Dedifferentiated amniotic fluid mesenchymal stem cell (primary cell): ENCODE measurements around the gene SEC14L6.
"Not testable (repeated sequence)": the region's sequence is repeated elsewhere in the genome, so short reads cannot be mapped to it uniquely, and the experiment has no call there.

Experiments
- DNase-seq: peaks from one replicate; pipeline ENCODE4 v3.0.0-alpha.2; 2016; ENCODE audit errors: extremely low spot score

The SEC14L6 gene

DNA sequence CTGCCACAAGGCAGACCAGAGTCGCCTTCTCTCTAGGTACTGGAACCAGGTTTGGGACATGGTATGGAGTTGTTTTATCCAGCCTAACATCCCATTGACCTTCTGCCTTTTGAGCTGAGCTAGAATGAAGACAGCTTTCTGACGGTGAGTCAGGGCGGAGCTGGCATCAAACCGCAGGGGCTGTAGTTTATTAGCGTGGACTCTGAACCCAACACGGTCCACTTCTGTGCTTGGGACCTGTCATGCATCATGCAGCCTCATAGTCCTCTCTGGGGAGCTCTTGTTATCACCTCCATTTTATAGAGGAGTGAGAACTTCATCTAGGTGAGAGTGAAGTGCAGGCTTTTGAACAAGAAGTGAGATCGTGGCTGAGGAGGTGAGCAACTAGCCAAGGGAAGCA lies 19.6 kb upstream of the SEC14L6 start:
- no peak for DNase-seq

DNA sequence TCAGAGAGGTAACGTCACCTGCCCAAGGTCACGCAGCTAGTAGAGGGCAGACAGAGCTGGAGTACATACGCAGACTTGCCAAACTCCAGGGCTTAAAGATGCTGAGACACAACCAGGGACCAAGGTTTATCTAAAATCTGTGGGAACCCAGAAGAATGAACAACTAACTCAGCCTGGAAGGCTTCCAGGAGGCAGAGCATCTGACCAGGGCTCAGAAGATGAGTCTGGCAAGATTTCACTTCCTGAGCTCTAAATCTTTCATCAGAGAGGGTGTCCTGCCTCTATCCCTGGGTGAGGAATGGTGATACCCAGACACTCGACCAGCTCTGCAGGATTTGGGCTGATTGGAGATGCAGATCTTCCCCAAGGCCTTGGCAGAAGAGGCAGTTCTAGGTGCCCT lies 18.8 kb upstream of the SEC14L6 start:
- no peak for DNase-seq

DNA sequence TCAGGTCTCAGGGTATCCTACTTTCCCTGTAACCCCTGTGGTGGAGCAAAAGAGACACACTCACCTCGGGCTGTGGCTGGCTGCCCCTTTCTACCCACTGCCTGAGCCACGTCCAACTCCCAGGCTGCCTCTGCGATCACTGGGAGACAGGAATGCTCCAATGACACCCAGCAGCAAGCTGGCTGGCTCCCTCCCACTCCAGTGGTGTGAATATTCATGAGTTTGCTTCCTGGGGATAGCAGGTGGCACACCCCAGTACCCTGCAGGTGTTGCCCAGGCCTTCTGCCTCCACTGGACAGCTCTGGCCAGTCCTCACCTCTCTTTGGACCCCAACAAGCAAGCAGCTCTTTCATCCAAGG lies 18.2 kb upstream of the SEC14L6 start:
- DNase-seq, result no peak

DNA sequence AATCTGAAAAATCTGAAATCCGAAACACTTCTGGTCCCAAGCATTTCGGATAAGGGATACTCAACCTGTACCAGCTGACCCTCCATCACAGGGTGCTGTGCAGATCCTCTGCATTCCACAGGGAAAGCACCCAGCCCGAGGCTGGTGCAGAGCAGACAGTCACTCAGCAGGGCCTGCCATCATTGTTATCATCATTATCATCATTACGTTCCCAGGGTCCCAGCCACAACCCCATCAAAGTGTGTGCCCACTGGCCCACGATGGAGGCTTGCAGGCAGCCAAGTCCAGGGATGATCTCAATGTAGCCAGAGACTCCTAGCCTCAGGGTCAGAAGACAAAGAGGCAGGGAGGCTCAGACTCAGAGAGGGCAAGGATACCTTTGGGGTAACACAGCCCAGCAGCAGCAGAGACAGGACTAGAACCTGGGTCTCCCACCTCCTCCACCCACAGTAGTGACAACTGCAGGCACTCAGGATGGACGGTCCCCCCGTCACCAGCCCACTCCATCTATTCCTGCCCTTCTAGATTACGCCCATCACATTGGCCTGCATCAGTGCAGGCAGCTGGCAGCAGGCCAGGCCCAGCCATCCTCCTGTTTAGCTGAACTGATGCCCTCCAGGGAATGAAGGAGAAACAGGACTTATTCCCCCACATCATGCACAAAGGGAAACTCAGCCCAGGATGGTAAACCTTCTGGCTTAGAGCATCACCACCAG lies 17.7 kb upstream of the SEC14L6 start:
- no peak for DNase-seq

DNA sequence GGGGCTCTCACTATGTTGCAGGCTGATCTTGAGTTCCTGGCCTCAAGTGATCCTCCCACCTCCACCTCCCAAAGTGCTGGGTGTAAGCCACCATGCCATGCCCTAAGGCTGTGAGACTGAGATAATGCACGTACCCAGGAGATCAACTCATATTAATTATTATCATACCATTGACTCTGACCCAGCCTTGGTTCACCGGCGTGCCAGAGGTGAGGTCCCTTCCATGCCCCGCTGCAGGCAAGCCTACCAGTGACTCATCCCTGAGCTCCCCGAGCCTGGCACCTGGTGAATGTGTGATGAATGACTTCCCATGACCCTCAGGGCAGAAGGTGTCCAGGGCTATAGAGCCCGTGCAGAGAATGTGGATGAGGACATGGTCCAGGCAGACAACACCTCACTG lies 15.8 kb upstream of the SEC14L6 start:
- no peak for DNase-seq

DNA sequence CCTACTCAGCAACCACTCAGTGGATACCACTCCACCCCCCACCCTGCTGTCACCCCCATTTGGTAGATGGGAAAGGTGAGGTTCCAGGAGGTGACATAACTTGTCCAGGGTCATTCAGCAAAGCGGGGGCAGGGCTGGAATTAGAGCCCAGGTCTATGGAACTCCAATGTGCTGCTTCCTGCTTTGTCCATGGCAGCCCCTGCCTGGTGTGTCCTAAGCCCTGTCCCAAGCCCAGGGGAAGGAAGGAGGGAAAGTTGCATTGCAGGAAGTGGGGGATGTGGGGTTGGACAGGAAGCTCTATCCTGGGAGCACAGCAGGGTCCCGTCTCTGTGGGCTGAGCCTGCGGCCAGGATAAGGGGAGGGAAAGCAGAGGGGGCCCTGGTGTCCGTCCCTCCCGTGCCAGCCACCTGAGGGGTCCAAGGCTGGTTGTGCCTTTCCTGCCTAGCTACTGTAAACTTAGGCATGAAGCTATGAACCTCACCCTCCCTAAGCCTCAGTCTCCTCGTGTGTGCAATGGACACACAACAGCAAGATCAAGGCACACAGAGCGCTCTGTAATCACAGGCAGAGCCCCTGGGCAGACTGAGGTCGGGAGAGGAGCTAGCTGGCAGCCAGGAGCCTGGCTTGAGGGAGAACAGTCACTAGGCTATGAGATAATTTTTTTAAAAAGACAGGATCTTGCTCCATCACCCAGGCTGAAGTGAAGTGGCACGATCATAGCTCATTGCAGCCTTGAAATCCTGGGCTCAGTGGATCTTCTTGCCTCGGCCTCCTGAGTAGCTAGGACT lies 15.1 kb upstream of the SEC14L6 start:
- DNase-seq, result no peak

DNA sequence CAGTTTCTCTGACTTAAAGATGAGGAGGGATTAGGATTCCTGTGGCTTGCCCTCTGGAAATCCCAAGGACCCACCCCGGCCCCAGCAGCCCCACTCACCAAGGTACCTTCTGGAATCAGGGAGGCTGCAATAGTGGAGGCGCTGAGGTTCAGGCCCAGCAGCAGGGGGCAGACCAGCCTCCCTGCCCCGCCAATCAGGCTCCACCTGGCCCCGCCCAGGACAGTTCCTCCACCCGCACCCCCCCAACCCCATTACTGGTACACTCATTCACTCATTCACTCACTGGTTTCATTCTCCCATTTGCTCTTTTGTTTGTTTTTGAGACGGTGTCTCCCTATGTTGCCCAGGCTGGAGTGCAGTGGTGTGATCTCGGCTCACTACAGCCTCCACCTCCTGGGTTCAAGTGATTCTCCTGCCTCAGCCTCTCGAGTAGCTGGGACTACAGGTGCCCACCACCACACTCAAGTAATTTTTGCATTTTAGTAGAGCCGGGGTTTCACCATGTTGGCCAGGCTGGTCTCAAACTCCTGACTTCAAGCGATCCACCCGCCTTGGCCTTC lies 14.2 kb upstream of the SEC14L6 start:
- not testable (repeated sequence) for DNase-seq

DNA sequence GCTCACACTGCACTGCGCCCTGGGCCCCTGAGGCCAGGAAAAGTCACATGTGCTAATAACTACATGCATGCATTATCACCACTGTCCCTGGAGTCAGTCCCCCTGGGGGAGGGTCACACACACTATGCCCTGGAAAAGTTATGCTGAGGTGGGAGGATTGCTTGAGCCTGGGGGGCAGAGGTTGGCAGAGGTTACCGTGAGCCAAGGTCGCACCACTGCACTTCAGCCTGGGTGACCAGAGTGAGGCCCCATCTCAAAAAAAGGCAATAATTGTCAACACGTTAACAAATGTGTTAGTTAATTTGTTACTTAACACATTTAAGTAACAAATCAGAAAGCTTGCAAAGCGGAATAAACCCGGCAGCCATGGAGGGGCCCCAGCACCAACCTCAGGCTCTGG lies 13.3 kb upstream of the SEC14L6 start:
- no peak for DNase-seq

DNA sequence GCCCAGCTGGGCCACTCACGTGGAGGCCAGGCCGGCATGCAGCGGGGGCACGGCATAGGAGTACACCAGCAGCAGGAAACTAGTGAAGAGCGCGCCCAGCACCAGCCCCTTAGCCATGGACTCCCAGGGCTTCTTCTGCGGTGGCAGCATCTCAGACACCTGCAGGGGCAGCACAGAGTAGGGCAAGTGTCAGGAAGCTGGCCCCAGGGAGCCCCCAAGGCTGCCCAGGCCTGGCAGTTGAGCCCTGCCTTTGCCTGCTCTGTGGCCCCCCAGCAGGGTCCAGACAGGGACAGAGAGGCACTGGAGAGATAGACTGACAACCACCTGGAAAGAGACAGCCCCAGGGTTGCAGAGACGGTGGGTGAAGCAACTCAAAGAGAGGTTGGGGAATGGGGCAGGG lies 10.7 kb upstream of the SEC14L6 start:
- no peak for DNase-seq

DNA sequence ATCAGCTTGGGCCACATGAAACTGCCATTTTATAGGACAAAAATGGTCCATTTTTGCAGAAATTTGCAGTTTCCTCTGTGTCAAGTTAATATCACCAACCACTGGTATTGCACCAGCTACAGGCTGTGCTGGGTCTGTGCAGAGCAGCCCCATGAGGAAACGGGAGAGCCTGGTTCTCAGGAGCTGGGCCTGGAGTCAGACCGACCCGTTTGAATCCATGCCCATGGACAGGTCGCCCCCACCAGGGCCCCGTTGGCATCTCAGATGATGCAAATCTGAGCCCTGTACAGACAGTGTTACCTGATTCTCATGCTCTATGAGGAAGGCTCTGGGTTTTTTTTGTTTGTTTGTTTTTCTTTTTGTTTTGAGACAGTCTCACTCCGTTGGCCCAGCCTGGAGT lies 9.8 kb upstream of the SEC14L6 start:
- no peak for DNase-seq

DNA sequence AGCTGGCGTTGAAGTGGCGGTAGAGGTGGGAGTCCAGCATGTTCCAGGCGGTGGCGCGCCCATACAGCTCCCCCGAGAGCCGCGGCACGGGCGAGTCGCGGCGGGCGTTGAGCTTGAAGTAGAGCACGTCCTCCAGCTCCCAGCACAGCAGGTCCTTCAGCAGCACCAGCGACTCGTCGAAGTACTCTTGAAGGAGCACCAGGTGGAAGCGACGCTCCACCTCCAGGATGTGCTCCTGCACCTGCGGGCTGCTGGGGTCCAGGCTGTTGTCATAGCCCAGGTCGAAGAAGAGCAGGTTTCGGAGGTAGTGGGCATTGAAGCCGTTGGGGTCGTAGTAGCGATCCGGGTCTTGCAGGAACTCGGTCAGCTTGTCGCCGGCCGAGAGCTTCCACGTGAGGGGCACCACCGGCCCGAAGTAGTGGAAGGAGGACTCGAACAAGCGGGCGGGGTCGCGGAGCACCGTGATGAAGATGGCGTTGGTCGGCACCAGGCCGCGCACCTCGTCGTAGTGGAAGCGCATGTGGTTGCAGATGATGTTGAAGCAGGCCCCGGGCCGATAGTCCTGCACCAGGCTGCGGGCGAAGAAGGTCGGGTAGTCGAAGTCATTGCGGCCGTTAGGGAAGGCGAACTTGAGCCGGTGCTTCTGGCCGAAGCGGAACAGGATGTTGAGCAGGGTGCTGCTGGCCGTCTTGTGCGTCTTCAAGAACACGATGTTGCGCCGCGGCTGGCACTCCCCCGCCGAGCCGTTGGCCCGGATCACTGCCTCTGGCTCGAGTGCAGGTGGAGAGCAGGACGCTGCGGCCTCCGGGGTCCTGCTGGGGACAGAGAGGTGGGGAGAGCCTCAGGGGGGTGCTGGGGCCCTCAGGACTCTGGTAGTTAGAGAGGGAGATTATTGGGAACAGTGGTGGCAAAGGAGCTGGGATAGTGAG lies 9.0 kb upstream of the SEC14L6 start:
- no peak for DNase-seq

DNA sequence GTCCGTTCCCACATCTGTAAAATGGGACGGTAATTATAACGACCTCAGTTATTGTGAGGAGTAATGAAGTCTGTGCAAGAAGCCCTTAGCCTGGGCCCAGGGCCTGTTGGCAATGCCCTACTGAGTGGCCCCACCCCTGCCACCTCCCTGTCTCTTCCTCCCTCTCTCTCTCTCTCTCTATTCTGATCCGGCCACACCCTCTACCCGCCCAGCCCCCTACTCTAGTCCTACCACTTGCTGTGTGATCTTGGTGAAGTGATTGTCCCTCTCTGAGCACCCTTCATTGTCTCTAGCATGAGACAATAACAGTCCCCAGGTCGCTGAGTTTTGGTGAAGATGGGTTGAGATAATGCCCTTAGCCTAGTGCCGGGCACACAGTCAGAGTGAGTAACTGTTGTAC lies 7.4 kb upstream of the SEC14L6 start:
- DNase-seq, result no peak

DNA sequence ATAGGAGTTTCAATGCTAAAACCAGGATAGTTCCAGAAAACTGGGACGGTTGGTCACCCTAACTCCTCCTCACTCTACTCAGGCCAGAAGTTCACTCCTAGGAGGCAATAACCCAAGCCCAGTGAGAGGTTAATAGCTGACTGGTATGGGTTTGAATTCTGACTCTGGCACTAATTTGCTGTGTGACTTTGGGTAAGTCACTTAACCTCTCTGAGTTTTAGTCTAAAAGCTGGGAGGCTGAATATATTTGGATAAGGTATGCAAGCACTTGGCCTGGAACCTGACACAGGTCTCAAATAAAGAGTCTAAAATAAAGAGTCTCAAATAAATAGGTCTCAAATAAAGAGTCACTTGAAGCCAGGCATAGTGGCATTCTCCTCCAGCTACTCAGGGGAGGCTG lies 6.2 kb upstream of the SEC14L6 start:
- DNase-seq, result no peak

DNA sequence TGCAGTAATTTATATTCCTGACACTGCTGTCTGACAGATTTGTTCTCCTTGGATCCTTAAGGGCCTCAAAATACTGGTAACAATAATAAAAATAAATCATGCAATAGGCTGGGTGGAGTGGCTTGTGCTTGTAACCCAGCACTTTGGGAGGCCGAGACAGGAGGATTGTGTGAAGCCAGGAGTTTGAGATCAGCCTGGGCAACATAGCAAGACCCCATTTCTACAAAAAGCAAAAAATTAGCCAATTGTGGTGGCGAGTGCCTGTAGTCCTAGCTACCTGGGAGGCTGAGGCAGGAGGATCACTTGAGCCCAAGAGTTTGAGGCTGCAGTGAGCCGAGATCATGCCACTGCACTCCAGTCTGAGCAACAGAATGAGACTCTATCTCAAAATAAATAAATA lies 5.3 kb upstream of the SEC14L6 start:
- not testable (repeated sequence) for DNase-seq

DNA sequence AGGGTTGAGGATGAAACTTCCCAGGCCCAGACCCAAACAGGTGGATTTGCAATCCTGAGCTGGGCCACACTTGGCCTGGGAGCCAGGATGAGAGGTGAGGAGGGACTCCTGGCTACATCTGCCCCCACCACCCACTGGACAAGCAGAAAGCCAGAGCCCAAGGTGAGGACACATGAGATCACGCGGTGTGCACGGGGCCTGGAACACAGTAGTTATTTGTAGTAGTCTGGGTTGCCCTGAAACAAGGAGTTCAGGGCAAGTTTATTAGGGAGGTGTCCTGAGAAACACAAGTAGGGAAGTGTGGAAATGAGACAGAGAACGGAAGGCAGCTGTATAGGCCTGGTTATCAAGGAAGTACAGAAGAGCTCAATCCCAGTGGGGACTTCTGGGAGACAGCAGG lies 647 bp upstream of the SEC14L6 start:
- DNase-seq, result no peak

DNA sequence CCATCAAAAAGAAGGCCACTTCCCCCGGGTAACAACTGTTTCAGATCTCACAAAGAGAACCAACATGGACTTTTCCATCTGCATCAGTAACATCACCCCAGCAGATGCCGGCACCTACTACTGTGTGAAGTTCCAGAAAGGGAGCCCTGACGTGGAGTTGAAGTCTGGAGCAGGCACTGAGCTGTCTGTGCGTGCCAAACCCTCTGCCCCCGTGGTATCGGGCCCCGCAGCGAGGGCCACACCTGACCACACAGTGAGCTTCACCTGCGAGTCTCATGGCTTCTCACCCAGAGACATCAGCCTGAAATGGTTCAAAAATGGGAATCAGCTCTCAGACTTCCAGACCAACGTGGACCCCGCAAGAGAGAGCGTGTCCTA lies 3.7 kb downstream of the SEC14L6 start:
- no peak for DNase-seq

DNA sequence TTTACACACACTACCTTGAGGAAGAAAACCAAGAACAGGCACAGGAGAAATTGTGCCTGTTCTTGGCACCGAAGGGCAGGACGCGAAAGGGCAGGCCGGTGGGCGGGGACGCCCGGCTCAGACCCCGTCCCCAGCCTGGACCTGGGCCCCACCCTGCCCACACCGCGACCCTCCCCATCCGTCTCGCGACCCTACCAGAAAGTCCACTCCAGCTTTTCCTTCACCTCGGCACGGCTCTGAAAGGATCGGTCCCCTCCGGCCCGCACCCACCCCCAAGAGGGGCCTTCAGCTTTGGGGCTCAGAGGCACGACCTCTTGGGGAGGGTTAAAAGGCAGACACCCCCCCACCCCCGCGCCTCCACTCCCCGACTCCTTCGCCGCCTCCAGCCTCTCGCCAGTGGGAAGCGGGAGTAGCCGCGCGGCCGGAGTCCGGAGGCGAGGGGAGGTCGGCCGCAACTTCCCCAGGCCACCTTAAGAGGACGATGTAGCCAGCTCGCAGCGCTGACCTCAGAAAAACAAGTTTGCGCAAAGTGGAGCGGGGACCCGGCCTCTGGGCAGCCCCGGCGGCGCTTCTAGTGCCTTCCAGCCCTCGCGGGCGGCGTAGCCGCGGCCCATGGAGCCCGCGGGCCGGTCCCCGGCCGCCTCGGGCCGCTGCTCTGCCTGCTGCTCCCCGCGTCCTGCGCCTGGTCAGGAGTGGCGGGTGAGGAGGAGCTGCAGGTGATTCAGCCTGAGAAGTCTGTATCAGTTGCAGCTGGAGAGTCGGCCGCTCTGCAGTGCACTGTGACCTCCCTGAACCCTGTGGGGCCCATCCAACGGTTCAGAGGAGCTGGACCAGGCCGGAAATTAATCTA lies 4.4 kb downstream of the SEC14L6 start:
- no peak for DNase-seq

DNA sequence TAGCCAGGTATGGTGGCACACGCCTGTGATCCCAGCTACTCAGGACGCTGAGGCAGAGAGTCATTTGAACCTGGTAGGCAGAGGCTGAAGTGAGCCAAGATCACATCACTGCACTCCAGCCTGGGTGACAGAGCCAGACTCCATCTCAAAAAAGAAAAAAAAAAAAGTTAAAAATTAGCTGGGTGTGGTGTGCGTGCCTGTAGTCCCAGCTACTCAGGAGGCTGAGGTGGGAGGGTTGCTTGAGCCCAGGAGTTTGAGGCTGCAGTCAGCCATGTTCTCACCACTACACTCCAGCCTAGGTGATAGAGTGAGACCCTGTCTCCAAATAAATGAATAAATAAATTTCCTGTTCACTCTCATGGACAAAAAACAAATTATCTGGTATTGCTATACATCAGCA lies 5.0 kb downstream of the SEC14L6 start:
- DNase-seq, result not testable (repeated sequence)

DNA sequence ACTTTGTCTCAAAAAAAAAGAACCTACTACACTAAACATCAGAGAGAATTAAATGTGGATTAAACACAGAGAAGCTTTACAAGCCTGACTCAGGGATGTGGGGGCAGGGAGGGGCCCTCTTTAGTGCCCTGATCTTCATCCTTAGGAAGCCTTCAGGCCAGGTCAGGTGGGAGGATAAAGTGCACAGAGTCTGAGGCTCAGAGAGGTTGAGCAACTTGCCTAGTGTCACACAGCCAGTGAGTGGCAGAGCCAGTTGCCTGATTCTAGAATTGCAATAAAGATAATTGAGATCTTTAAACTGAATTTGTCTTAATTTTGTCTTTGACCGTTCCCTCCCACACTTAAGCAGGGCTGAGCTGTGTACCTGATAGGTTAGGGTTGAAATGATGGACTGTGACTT lies 7.2 kb downstream of the SEC14L6 start:
- no peak for DNase-seq

DNA sequence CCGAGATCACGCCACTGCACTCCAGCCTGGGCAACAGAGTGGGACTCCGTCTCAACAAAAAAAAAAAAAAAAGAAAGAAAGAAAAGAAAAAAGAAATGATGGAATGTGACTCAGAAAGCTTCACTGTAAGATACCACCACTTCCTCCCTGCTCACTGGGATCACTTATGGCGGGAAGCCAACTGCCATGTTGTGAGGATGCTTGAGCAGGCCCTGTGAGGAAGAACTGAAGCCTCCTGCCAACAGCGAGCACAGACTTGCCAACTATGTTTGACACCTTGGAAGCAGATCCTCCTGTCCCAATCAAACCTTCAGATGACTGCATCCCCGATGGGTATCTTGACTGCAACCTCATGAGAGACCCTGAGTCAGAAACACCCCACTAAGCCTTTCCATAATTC lies 8.3 kb downstream of the SEC14L6 start:
- DNase-seq, result no peak

DNA sequence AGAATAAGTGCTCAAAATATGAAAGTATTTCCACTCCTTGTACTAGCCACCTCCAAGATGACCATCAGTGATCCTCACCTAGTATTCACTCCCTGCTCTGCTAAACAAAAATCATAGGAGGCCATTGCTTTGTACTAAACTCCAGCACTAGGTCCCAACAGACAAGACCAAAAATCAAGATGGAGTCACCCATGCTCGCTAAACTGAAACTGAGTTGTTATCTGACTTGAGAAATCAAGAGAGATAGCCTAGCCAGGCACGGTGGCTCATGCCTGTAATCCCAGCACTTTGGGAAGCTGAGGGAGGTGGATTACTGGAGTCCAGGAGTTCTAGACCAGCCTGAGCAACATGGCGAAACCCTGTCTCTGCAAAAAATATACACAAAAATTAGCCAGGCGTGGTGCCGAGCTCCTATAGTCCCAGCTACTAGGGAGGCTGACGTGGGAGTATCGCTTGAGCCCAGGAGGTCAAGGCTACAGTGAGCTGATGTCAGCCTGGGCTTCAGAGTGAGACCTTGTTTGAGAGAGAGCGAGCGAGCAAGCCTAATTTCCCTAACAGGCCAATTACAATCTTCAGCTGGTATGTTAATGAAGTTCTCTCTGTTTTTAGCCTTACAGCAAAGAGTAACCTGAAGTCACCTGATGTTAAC lies 9.3 kb downstream of the SEC14L6 start:
- DNase-seq, result no peak
